GM12865 (cell line): ENCODE results near the gene CRYBA4.

ENCODE experiments used
- DNase-seq: peaks from one replicate; pipeline ENCODE4 v3.0.0; 2010; ENCODE audit warnings: low read depth
- H3K4me3 ChIP-seq: 2 replicates; pipeline ENCODE4 v1.5.1; 2011; ENCODE audit warnings: mild to moderate bottlenecking, low read depth, low read length, control low read depth
- CTCF ChIP-seq: IDR thresholded peaks from 2 replicates; pipeline ENCODE4 v1.5.1; 2011; ENCODE audit warnings: low read length, control low read depth, low read depth, inconsistent platforms; ENCODE audit not compliant: insufficient read depth; ENCODE audit errors: missing control alignments

Gene CRYBA4

GRCh38 chr22:26634189-26634588 is 12.4 kb downstream of the CRYBA4 start:
- no peak for TF ChIP-seq CTCF
- no peak overlapping the region for H3K4me3 ChIP-seq
- DNase-seq, result no peak

- H3K4me3 ChIP-seq, result no peak overlapping the region
- TF ChIP-seq CTCF, result no peak
- no peak for DNase-seq
Observed at GRCh38 chr22:26635117-26635516, 13.4 kb downstream of the CRYBA4 start.

- DNase-seq, result no peak
- H3K4me3 ChIP-seq, result no peak overlapping the region
- TF ChIP-seq CTCF, result no peak
Observed at GRCh38 chr22:26636296-26636695, 14.5 kb downstream of the CRYBA4 start.

- DNase-seq, result peak; percentile 65
- no peak overlapping the region for H3K4me3 ChIP-seq
- TF ChIP-seq CTCF, result peak; percentile 35
Observed at GRCh38 chr22:26642465-26643417, 21.0 kb downstream of the CRYBA4 start.

GRCh38 chr22:26643418-26644100 is 21.8 kb downstream of the CRYBA4 start:
- no peak overlapping the region for H3K4me3 ChIP-seq
- no peak for TF ChIP-seq CTCF
- no peak for DNase-seq

- no peak for DNase-seq
- TF ChIP-seq CTCF, result no peak
- no peak overlapping the region for H3K4me3 ChIP-seq
Observed at GRCh38 chr22:26646158-26646557, 24.4 kb downstream of the CRYBA4 start.
